Keratinocyte (primary cell): ENCODE measurements around the gene HLF. TPM values are rescaled to one million over a fixed set of nuclear protein-coding genes. Genes with fewer than 3 reads are reported as not detected.

Experiments
- DNase-seq: peaks from one replicate; pipeline ENCODE4 v3.0.0-alpha.2; 2011; ENCODE audit warnings: low read depth, missing footprints, low spot score
- FAIRE-seq: peaks from 2 replicates; lab custom pipeline; 2011; peaks lifted over from hg19 to GRCh38; lab: Jason Lieb, UNC
- H2AFZ ChIP-seq: 2 replicates; pipeline ENCODE4 v1.6.0; 2012; ENCODE audit warnings: low read length, control low read depth, inconsistent platforms; ENCODE audit not compliant: control insufficient read depth
- H3K27ac ChIP-seq: 2 replicates; pipeline ENCODE4 v1.5.1; 2011; ENCODE audit warnings: low read length; ENCODE audit not compliant: control insufficient read depth, insufficient read depth
- H3K27me3 ChIP-seq: 3 replicates; pipeline ENCODE4 v1.6.0; 2011; ENCODE audit warnings: low read length; ENCODE audit not compliant: control insufficient read depth, insufficient read depth; ENCODE audit errors: extremely low read depth
- H3K36me3 ChIP-seq, 2 experiments: 2 replicates in 1 of 2; 3 replicates in 1 of 2; pipeline ENCODE4 v1.5.1; 2011; ENCODE audit warnings: low read length in 2 of 2, mild to moderate bottlenecking in 1 of 2; ENCODE audit not compliant: control insufficient read depth in 2 of 2, insufficient read depth in 2 of 2; ENCODE audit errors: extremely low read depth in 1 of 2
- H3K4me1 ChIP-seq: 3 replicates; pipeline ENCODE4 v1.5.1; 2011; ENCODE audit warnings: low read length; ENCODE audit not compliant: control insufficient read depth, insufficient read depth; ENCODE audit errors: extremely low read depth
- H3K4me2 ChIP-seq: 3 replicates; pipeline ENCODE4 v1.6.0; 2011; ENCODE audit warnings: low read depth, low read length; ENCODE audit not compliant: control insufficient read depth, insufficient read depth; ENCODE audit errors: extremely low read depth
- H3K4me3 ChIP-seq, 3 experiments: fragments of 200-600 bp in 1 of 3; sonication (generic) in 1 of 3; 2 replicates in 2 of 3; 3 replicates in 1 of 3; pipeline ENCODE4 v1.5.1; 2011 to 2016; ENCODE audit warnings: low read length in 3 of 3, mild to moderate bottlenecking in 3 of 3, control low read depth in 2 of 3, inconsistent platforms in 1 of 3, low read depth in 1 of 3, mixed read lengths in 1 of 3, mixed run types in 1 of 3, moderate library complexity in 1 of 3; ENCODE audit not compliant: control insufficient read depth in 2 of 3, insufficient read depth in 2 of 3; ENCODE audit errors: extremely low read depth in 1 of 3
- H3K79me2 ChIP-seq: 2 replicates; pipeline ENCODE4 v1.6.0; 2012; ENCODE audit warnings: low read length; ENCODE audit not compliant: control insufficient read depth, insufficient read depth
- H3K9ac ChIP-seq: 3 replicates; pipeline ENCODE4 v1.6.0; 2011; ENCODE audit warnings: low read length; ENCODE audit not compliant: control insufficient read depth, insufficient read depth; ENCODE audit errors: extremely low read depth
- H3K9me1 ChIP-seq: 3 replicates; pipeline ENCODE4 v1.6.0; 2011; ENCODE audit warnings: low read length; ENCODE audit not compliant: control insufficient read depth, insufficient read depth; ENCODE audit errors: extremely low read depth
- H3K9me3 ChIP-seq: 2 replicates; pipeline ENCODE4 v1.5.1; 2012; ENCODE audit warnings: low read depth, low read length; ENCODE audit not compliant: control insufficient read depth
- H4K20me1 ChIP-seq: 3 replicates; pipeline ENCODE4 v1.6.0; 2011; ENCODE audit warnings: low read length; ENCODE audit not compliant: control insufficient read depth, insufficient read depth; ENCODE audit errors: extremely low read depth
- CTCF ChIP-seq, 3 experiments: IDR thresholded peaks in 1 of 3; conservative IDR thresholded peaks in 1 of 3; optimal IDR thresholded peaks in 1 of 3; 2 replicates in 2 of 3; 3 replicates in 1 of 3; pipeline versions ENCODE3 to v1.5.1; 2011; ENCODE audit warnings: low read length in 3 of 3, mild to moderate bottlenecking in 3 of 3, moderate library complexity in 2 of 3, control low read depth in 1 of 3, inconsistent platforms in 1 of 3; ENCODE audit not compliant: insufficient read depth in 2 of 3; ENCODE audit errors: extremely low read depth in 1 of 3
- EZH2 ChIP-seq: IDR thresholded peaks from one replicate; pipeline ENCODE4 v1.6.1; 2012; ENCODE audit warnings: inconsistent platforms, mild to moderate bottlenecking, low read length, moderate library complexity
- dilution Hi-C: fragments of 300-500 bp; cut with MboI; formaldehyde crosslinking; loops from one replicate; pipeline ENCODE4 v1.7.0; 2020; ENCODE audit warnings: low sequenced_read_pairs; ENCODE audit not compliant: extremely low pct_ligation_motif_present
- polyA plus RNA-seq, 5 experiments: library from polyadenylated mRNA; depleted of rRNA in 3 of 5; stranded (reverse) in 3 of 5; stranded (forward) in 1 of 5; unstranded in 1 of 5; fragments of >200 nt; gene quantifications; 1 replicate in 1 of 5; 2 replicates in 3 of 5; 3 replicates in 1 of 5; pipeline versions ENCODE4 v1.2.1 to v1.2.3, GENCODE V29; 2011 to 2012; ENCODE audit warnings: missing spikeins in 2 of 5, low read depth in 1 of 5, low replicate concordance in 1 of 5

Gene HLF
- polyA plus RNA-seq, 1 donor (not counting 4 experiments of a cell fraction or from before 2014, with no cell fraction given): 0.21 TPM

DNA sequence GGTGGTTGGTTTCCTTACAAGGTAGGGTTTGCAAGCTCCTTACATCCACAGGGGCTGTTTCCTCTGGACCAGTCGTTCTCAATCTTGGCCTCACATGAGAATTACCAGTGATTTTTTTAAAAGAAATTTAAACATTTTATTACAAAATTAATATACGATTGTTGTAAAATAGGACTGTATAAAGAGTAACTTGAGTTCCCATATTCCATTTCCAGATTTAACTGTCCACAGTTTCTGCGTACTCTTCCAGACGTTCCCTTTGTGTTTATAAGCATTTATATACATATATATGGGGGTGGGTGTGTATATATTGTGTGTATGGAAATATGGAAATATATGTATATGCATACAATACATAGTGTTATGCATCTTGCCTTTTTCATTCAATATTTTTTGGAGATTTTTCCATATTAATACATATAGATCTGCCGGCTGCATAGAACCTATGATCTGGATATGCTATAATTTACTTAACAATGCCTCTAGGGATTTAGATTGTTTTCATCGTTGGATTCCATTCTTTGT is 31.5 kb downstream of the HLF start:
- Histone ChIP-seq H3K4me1 (no peaks in the 10 kb centered on the region), H3K27ac (no peak overlapping the region), H3K9me3 (no peaks in the 10 kb centered on the region), H4K20me1 (no peaks in the 10 kb centered on the region), H3K27me3 (no peaks in the 10 kb centered on the region), H3K4me2 (no peak overlapping the region), H3K36me3 (no peaks in the 10 kb centered on the region), H3K9me1 (no peaks in the 10 kb centered on the region), H3K4me3 (no peak overlapping the region), H3K9ac (no peak overlapping the region), H3K79me2 (no peaks in the 10 kb centered on the region), H2AFZ (no peak overlapping the region)
- FAIRE-seq (no peak), DNase-seq (no peak)
- TF ChIP-seq CTCF (optimal IDR thresholded peaks at IDR 0.05 in 1 of 3, IDR thresholded peaks at IDR 0.05 in 1 of 3, conservative IDR thresholded peaks at IDR 0.05 in 1 of 3; ENCODE audit: extremely low read depth in 1 of 3, insufficient read depth in 2 of 3, low read length in 3 of 3): no peak
- TF ChIP-seq EZH2: no peak
- dilution Hi-C loops: no loop called here

- dilution Hi-C loops: no loop called here
- H4K20me1 ChIP-seq: no peaks in the 10 kb centered on the region
- no peaks in the 10 kb centered on the region for H3K4me1 ChIP-seq
- H2AFZ ChIP-seq: no peak overlapping the region
- no peak overlapping the region for H3K4me2 ChIP-seq
- no peaks in the 10 kb centered on the region for H3K27me3 ChIP-seq
- no peak for DNase-seq
- no peak overlapping the region for H3K9ac ChIP-seq
- H3K9me3 ChIP-seq: no peaks in the 10 kb centered on the region
- no peak overlapping the region for H3K27ac ChIP-seq
- no peak for FAIRE-seq
- no peak overlapping the region for H3K4me3 ChIP-seq
- no peak for TF ChIP-seq CTCF (optimal IDR thresholded peaks at IDR 0.05 in 1 of 3, IDR thresholded peaks at IDR 0.05 in 1 of 3, conservative IDR thresholded peaks at IDR 0.05 in 1 of 3; ENCODE audit: extremely low read depth in 1 of 3, insufficient read depth in 2 of 3, low read length in 3 of 3)
- no peak for TF ChIP-seq EZH2
- no peaks in the 10 kb centered on the region for H3K36me3 ChIP-seq
- no peaks in the 10 kb centered on the region for H3K79me2 ChIP-seq
- H3K9me1 ChIP-seq: no peaks in the 10 kb centered on the region
Measured at GRCh38 chr17:55296699-55297098, 31.9 kb downstream of the HLF start.
